Stimulated activated CD4-positive, alpha-beta T cell treated with anti-CD3 and anti-CD28 coated beads, TNF-alpha, amount 100 ng/mL, for 24 hours (primary cell): ENCODE measurements around the gene OAS3.
"Not testable (repeated sequence)": the region's sequence is repeated elsewhere in the genome, so short reads cannot be mapped to it uniquely, and the experiment has no call there.

Experiments
- DNase-seq, 3 experiments: peaks; one replicate each; pipeline ENCODE4 v3.0.0-alpha.2; 2020; ENCODE audit warnings: low read depth in 3 of 3

OAS3 gene

GRCh38 chr12:112950701-112951100 is 12.4 kb downstream of the OAS3 start:
- DNase-seq = no peak

DNA sequence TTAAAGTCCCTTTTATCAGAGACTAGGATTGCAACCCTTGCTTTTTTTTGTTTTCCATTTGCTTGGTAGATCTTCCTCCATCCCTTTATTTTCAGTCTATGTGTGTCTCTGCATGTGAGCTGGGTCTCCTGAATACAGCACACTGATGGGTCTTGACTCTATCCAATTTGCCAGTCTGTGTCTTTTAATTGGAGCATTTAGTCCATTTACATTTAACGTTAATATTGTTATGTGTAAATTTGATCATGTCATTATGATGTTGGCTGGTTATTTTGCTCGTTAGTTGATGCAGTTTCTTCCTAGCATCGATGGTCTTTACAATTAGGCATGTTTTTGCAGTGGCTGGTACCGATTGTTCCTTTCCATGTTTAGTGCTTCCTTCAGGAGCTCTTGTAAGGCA is 18.9 kb downstream of the OAS3 start:
- not testable (repeated sequence) for DNase-seq

- no peak for DNase-seq
Measured at GRCh38 chr12:112961074-112961473, 22.8 kb downstream of the OAS3 start.

DNA sequence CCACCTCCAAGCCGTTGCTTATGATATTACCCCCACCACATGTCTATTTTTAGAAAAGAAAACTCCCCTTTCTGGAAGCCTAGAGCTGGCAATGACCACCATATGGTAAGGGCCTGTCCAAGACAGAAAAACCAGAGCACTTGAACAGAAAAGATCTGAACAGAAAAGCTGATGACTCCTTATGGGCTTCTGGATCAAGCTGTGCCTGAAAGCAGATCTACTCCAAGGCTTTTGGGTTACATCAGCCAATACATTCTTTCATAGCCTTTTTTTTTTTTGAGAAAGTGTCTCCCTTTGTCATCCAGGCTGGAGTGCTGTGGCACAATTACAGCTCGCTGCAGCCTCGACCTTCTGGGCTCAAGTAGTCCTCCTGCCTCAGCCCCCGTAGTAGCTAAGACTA is 23.3 kb downstream of the OAS3 start:
- DNase-seq = no peak

GRCh38 chr12:112962561-112962960 is 24.3 kb downstream of the OAS3 start:
- no peak for DNase-seq

- no peak for DNase-seq
Measured at GRCh38 chr12:112963227-112963861, 25.1 kb downstream of the OAS3 start.

GRCh38 chr12:112964067-112964670 is 25.9 kb downstream of the OAS3 start:
- DNase-seq = no peak

- DNase-seq = no peak
Measured at GRCh38 chr12:112964915-112965314, 26.6 kb downstream of the OAS3 start.

GRCh38 chr12:112965643-112966042 is 27.4 kb downstream of the OAS3 start:
- no peak for DNase-seq

GRCh38 chr12:112967306-112967705 is 29.0 kb downstream of the OAS3 start:
- DNase-seq = no peak

GRCh38 chr12:112967858-112968257 is 29.6 kb downstream of the OAS3 start:
- no peak for DNase-seq

- DNase-seq = no peak
Measured at GRCh38 chr12:112969547-112970306, 31.5 kb downstream of the OAS3 start.

DNA sequence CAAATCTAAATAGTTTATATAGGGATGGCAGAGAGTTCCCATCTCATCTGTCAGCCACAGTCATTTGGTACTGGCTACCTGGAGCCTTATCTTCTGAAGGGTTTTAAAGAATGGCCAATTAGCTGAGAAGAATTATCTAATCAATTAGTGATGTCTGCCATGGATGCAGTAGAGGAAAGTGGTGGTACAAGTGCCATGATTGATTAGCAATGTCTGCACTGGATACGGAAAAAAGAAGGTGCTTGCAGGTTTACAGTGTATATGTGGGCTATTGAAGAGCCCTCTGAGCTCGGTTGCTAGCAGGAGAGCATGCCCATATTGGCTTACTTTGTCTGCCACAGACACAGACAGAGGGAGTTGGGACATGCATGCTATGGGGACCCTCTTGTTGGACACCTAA is 32.1 kb downstream of the OAS3 start:
- DNase-seq = no peak

DNA sequence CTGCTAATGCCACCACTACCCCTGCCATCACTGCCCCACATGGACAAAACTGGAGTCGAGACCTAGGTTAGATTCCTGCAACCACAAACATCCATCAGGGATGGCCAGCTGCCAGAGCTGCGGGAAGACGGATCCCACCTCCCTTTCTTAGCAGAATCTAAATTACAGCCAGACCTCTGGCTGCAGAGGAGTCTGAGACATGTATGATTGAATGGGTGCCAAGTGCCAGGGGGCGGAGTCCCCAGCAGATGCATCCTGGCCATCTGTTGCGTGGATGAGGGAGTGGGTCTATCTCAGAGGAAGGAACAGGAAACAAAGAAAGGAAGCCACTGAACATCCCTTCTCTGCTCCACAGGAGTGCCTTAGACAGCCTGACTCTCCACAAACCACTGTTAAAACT is 33.0 kb downstream of the OAS3 start:
- DNase-seq = no peak

DNA sequence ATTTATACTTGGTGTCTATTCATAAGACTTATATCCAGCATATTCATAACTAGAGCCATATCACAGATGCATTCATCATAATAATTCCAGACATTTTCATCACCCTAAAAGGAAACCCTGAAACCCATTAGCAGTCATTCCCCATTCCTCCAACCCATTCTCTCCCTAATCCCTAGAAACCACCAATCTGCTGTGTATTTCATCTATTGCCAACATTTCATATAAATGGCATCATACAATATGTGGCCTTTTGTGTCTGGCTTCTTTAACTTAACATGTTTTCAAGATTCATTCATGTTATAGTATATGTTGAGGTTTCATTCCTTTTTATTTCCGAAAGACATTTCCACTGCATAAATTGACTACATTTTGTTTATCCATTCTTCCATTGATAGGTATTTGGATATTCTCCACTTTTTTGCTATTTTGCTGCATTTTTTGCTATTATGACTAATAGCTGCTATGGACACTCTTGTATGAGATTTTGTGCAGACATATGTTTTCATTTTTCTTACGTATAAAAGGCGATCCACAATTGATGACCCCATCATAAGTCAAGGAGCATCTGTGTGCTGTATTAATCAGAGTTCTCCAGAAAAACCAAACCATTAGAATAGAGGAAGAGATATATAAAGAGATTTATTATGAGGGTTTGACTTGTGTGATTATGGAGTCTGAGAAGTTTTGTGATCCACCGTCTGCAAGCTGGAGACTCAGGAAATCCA is 34.9 kb downstream of the OAS3 start:
- no peak for DNase-seq

- DNase-seq = no peak
Measured at GRCh38 chr12:112973818-112974231, 35.6 kb downstream of the OAS3 start.

GRCh38 chr12:112974904-112975303 is 36.6 kb downstream of the OAS3 start:
- DNase-seq = no peak

DNA sequence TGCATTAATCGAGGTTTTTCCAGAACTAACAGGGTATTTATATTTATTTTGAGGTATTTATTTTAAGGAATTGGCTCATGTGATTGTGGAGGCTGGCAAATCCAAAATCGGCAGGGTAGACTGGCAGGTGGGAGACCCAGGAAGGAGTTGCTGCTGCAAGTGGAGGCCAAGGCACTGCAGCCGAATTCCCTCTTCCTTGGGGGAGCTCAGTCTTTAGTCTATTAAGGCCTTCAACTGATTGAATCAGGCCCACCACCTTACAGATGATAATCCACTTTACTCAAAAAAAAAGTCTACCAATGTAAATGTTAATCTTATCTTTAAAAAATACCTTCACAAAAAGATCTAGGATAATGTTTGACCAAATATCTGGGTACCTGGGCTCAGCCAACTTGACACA is 38.9 kb downstream of the OAS3 start:
- DNase-seq = no peak

DNA sequence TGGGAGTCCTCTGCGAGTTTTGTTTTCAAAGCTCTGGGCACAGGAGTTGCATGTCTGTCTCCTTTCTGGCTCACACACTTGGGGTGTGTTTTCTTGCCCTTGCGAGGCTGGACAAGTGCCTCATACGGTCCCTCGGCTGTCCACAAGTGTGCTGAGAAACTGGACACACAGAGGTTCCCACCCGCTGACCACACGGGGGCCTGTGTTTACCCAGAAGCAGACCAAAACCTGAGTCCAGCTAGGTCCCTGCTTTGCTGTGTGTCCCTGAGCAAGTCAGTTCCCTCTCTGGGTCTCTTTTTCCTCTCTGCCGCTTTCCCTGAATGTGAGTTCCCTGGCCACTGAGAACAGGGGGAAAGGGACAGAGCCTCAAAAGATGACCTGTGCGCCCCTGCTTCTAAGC is 39.4 kb downstream of the OAS3 start:
- DNase-seq = no peak

GRCh38 chr12:112978163-112979040 is 40.1 kb downstream of the OAS3 start, which contains the start of gene OAS2:
Gene OAS2, plus strand, starts transcription at chr12:112978519. Its CDS starts 90 bp downstream, at chr12:112978609.
- DNase-seq = peak; percentile 66 to 73 (median 67)

DNA sequence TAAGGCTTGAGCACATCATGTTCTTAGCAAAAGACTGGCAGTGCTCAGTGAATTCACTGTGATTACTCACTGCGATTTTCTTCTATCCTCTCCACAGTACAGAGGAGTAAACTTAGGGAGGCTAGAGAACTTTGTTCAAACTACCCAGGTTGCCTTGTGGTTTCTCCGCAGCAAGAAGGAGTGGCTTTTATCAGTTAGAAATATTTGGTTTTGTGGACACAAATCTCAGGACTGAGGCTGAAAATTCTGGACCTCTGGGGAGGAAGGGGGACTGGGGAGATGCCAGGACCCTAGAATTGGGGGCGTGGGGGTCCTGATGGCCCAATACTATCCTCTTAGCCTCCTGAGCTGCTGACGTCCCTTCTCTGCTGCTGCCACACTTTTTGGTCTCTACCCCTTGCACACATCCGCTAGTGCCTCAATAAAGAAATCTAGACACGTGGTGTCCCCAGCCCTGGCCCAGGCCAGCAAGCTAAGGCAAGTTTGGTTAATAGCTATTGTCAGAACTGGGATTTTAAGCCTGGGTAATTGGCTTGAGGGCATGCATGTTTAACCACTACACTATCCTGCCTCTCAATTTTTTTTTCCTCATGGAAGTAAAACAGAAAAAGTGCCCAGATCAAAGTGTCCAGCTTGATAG is 40.9 kb downstream of the OAS3 start:
- DNase-seq = peak in 1 of 3 experiments; percentile 36
